GM23338 (cell line): ENCODE data around the gene CAMSAP3. TPM values are rescaled to one million over a fixed set of nuclear protein-coding genes. Genes with fewer than 3 reads are reported as not detected.

ENCODE experiments used
- ATAC-seq: fragments of 200-7000 bp; cut with Tn5 transposase; 3 replicates; pipeline ENCODE4 v1.9.1; 2020
- DNase-seq: peaks from one replicate; pipeline ENCODE4 v3.0.0-alpha.2; 2015; ENCODE audit warnings: low spot score
- H2AFZ ChIP-seq: fragments of 200-600 bp; sonication (generic); 2 replicates; pipeline ENCODE4 v1.8.0; 2016; ENCODE audit warnings: antibody characterized with exemption, mild to moderate bottlenecking, moderate library complexity
- H3F3A ChIP-seq: fragments of 200-600 bp; sonication (generic); replicated peaks from 2 replicates; pipeline ENCODE4 v1.8.0; 2017; ENCODE audit warnings: antibody characterized with exemption, mixed run types, low read depth
- H3K27ac ChIP-seq: fragments of 200-600 bp; sonication (generic); 2 replicates; pipeline ENCODE4 v1.6.1; 2016; ENCODE audit warnings: low read depth
- H3K27me3 ChIP-seq: fragments of 200-600 bp; sonication (generic); 2 replicates; pipeline ENCODE4 v1.8.0; 2016; ENCODE audit warnings: mild to moderate bottlenecking, mixed run types, moderate library complexity; ENCODE audit not compliant: insufficient read depth
- H3K36me3 ChIP-seq: fragments of 200-600 bp; sonication (generic); 2 replicates; pipeline ENCODE4 v1.8.0; 2016; ENCODE audit warnings: mild to moderate bottlenecking; ENCODE audit not compliant: insufficient read depth
- H3K4me1 ChIP-seq: fragments of 200-600 bp; sonication (generic); 2 replicates; pipeline ENCODE4 v1.8.0; 2016; ENCODE audit warnings: mild to moderate bottlenecking, moderate library complexity; ENCODE audit not compliant: insufficient read depth
- H3K4me2 ChIP-seq: fragments of 200-600 bp; sonication (generic); 2 replicates; pipeline ENCODE4 v1.7.1; 2017; ENCODE audit warnings: mixed run types
- H3K4me3 ChIP-seq: fragments of 200-600 bp; sonication (generic); 2 replicates; pipeline ENCODE4 v1.6.1; 2016; ENCODE audit warnings: mixed run types
- H3K79me2 ChIP-seq: fragments of 200-600 bp; sonication (generic); replicated peaks from 2 replicates; pipeline ENCODE4 v1.8.0; 2017; ENCODE audit warnings: mild to moderate bottlenecking; ENCODE audit not compliant: insufficient read depth
- H3K9me2 ChIP-seq: fragments of 200-600 bp; sonication (generic); 2 replicates; pipeline ENCODE4 v1.8.0; 2017; ENCODE audit not compliant: insufficient read depth
- H4K20me1 ChIP-seq: fragments of 200-600 bp; sonication (generic); replicated peaks from 2 replicates; pipeline ENCODE4 v1.8.0; 2017; ENCODE audit warnings: mild to moderate bottlenecking; ENCODE audit not compliant: insufficient read depth
- H3K27ac Mint-ChIP-seq: 2 replicates; pipeline ENCODE4 v1.8.0; 2020; ENCODE audit warnings: inconsistent platforms, mild to moderate bottlenecking, moderate library complexity, mixed read lengths
- H3K27me3 Mint-ChIP-seq: 3 replicates; pipeline ENCODE4 v1.8.0; 2022; ENCODE audit warnings: low read depth, mild to moderate bottlenecking, moderate library complexity, mixed read lengths, inconsistent platforms; ENCODE audit not compliant: insufficient read depth, poor library complexity
- H3K36me3 Mint-ChIP-seq: 3 replicates; pipeline ENCODE4 v1.8.0; 2021; ENCODE audit warnings: low read depth, mild to moderate bottlenecking, inconsistent platforms, moderate library complexity, mixed read lengths
- H3K4me1 Mint-ChIP-seq: 3 replicates; pipeline ENCODE4 v1.8.0; 2020; ENCODE audit warnings: mild to moderate bottlenecking, inconsistent platforms, mixed read lengths
- H3K4me3 Mint-ChIP-seq: 3 replicates; pipeline ENCODE4 v1.8.0; 2021; ENCODE audit warnings: moderate library complexity, mild to moderate bottlenecking, inconsistent platforms, mixed read lengths
- H3K9me3 Mint-ChIP-seq: 3 replicates; pipeline ENCODE4 v1.8.0; 2020; ENCODE audit warnings: moderate library complexity, mild to moderate bottlenecking, inconsistent platforms, mixed read lengths
- CREB1 ChIP-seq: fragments of 250-450 bp; sonication (Bioruptor Pico); IDR thresholded peaks from 2 replicates; pipeline ENCODE4 v1.5.0; 2020; ENCODE audit warnings: low read depth, mild to moderate bottlenecking, moderate library complexity
- CTCF ChIP-seq, 2 experiments: fragments of 200-600 bp in 1 of 2; sonication (generic) in 1 of 2; conservative IDR thresholded peaks; 2 replicates each; pipeline versions ENCODE4 v1.5.1 to v1.6.1; 2016 to 2017; ENCODE audit warnings: antibody characterized with exemption in 2 of 2, low read depth in 2 of 2, mild to moderate bottlenecking in 2 of 2, moderate library complexity in 1 of 2
- ETS1 ChIP-seq: IDR thresholded peaks from 2 replicates; pipeline ENCODE4 v1.6.1; 2016; ENCODE audit warnings: antibody characterized with exemption
- EZH2 ChIP-seq: fragments of 200-600 bp; sonication (generic); IDR thresholded peaks from one replicate; pipeline ENCODE4 v1.8.0; 2017; ENCODE audit warnings: antibody characterized with exemption, mild to moderate bottlenecking, low read depth; ENCODE audit not compliant: unreplicated experiment
- EZH2phosphoT487 ChIP-seq: fragments of 200-600 bp; sonication (generic); IDR thresholded peaks from one replicate; pipeline ENCODE4 v1.8.1; 2018; ENCODE audit warnings: antibody characterized with exemption; ENCODE audit not compliant: unreplicated experiment
- NANOG ChIP-seq: IDR thresholded peaks from 2 replicates; pipeline ENCODE4 v1.6.1; 2016; ENCODE audit warnings: antibody characterized with exemption, borderline replicate concordance
- POLR2AphosphoS5 ChIP-seq: IDR thresholded peaks from 2 replicates; pipeline ENCODE4 v1.6.1; 2016; ENCODE audit warnings: antibody characterized with exemption, low read depth
- STAT1 ChIP-seq: IDR thresholded peaks from one replicate; pipeline ENCODE4 v1.6.1; 2016; ENCODE audit warnings: antibody characterized with exemption; ENCODE audit not compliant: unreplicated experiment
- ZNF114 ChIP-seq: fragments of 250-450 bp; sonication (Bioruptor Pico); IDR thresholded peaks from 2 replicates; pipeline ENCODE4 v1.5.0; 2020; ENCODE audit warnings: mild to moderate bottlenecking, moderate library complexity
- ZNF331 ChIP-seq: fragments of 250-450 bp; sonication (Bioruptor Pico); IDR thresholded peaks from 2 replicates; pipeline ENCODE4 v1.5.0; 2020; ENCODE audit warnings: low read depth, mild to moderate bottlenecking, moderate library complexity
- ZNF462 ChIP-seq: fragments of 250-450 bp; sonication (Bioruptor Pico); IDR thresholded peaks from 2 replicates; pipeline ENCODE4 v1.5.0; 2020; ENCODE audit warnings: mild to moderate bottlenecking, moderate library complexity
- polyA plus RNA-seq: library from polyadenylated mRNA; unstranded; fragments of >200 nt; fragmentation: Nextera tagmentation; extraction: Ambion mirVana; gene quantifications from 2 replicates; pipeline ENCODE4 v1.2.1, GENCODE V29; 2016
- total RNA-seq: library from RNA; depleted of rRNA; stranded (reverse); fragments of >200 nt; shearing (Covaris generic); gene quantifications from 2 replicates; pipeline ENCODE4 v1.2.3, GENCODE V29; 2014

Gene CAMSAP3
- total and polyA plus RNA-seq, 2 experiments from 2014 or later = 6.4 to 32.2 TPM

GRCh38 chr19:7661744-7662538, 66.3 kb downstream of the CAMSAP3 start (continued):
- TF ChIP-seq CREB1 (CRISPR knock-in tag) (no peak), ZNF331 (CRISPR knock-in tag) (no peak)

GRCh38 chr19:7662657-7663056, 67.0 kb downstream of the CAMSAP3 start:
- no peaks in the 10 kb centered on the region for H3K4me1 Mint-ChIP-seq
- no peaks in the 10 kb centered on the region for H3F3A ChIP-seq
- H2AFZ ChIP-seq = no peak overlapping the region
- DNase-seq = no peak
- no peaks in the 10 kb centered on the region for H3K9me2 ChIP-seq
- no peak overlapping the region for H3K27ac Mint-ChIP-seq
- H3K4me3 ChIP-seq = no peak overlapping the region
- H3K27me3 Mint-ChIP-seq = peaks cover 9% of the 10 kb centered on the region
- H3K79me2 ChIP-seq = no peaks in the 10 kb centered on the region
- ATAC-seq = no peak
- no peaks in the 10 kb centered on the region for H4K20me1 ChIP-seq
- H3K4me2 ChIP-seq = no peak overlapping the region
- TF ChIP-seq ETS1 (no peak), POLR2AphosphoS5 (no peak), ZNF114 (CRISPR knock-in tag) (no peak), ZNF331 (CRISPR knock-in tag) (no peak), STAT1 (no peak), EZH2phosphoT487 (no peak), ZNF462 (CRISPR knock-in tag) (no peak), CTCF (conservative IDR thresholded peaks at IDR 0.05; ENCODE audit: low read depth in 2 of 2) (no peak), EZH2 (no peak), CREB1 (CRISPR knock-in tag) (no peak), NANOG (no peak)
- no peaks in the 10 kb centered on the region for H3K36me3 ChIP-seq
- H3K27ac ChIP-seq = no peak overlapping the region
- no peaks in the 10 kb centered on the region for H3K4me1 ChIP-seq
- H3K36me3 Mint-ChIP-seq = no peaks in the 10 kb centered on the region
- H3K27me3 ChIP-seq = peaks cover 6% of the 10 kb centered on the region; the same call in 1 of the 2 replicates
- peaks cover 6% of the 10 kb centered on the region; the same call in 2 of the 3 replicates for H3K9me3 Mint-ChIP-seq
- no peak overlapping the region for H3K4me3 Mint-ChIP-seq
